Activated T-helper 2 cell treated with anti-CD3 and anti-CD28 coated beads, Interferon-gamma antibody, Interleukin-2, Interleukin-4, amounts not matched to agents 10 μg/mL and 5 μg/mL and 100 μg/mL, durations not matched to agents 14 hours and 24 hours and 36 hours (primary cell): ENCODE data around the gene DEFB129. TPM values are rescaled to one million over a fixed set of nuclear protein-coding genes. Genes with fewer than 3 reads are reported as not detected.

Source experiments
- DNase-seq: peaks from one replicate; pipeline ENCODE4 v3.0.0; 2021; ENCODE audit warnings: low spot score
- H3K27ac Mint-ChIP-seq: one replicate; pipeline ENCODE4 v1.8.0; 2021; ENCODE audit warnings: mixed read lengths
- H3K27me3 Mint-ChIP-seq: one replicate; pipeline ENCODE4 v1.8.0; 2021; ENCODE audit warnings: low read depth, mixed read lengths
- H3K36me3 Mint-ChIP-seq: one replicate; pipeline ENCODE4 v1.8.0; 2021; ENCODE audit warnings: low read depth, mixed read lengths
- H3K4me1 Mint-ChIP-seq: one replicate; pipeline ENCODE4 v1.8.0; 2021; ENCODE audit warnings: low read depth, mixed read lengths
- H3K4me3 Mint-ChIP-seq: one replicate; pipeline ENCODE4 v1.8.0; 2021; ENCODE audit warnings: low read depth, mild to moderate bottlenecking, moderate library complexity, mixed read lengths
- H3K9me3 Mint-ChIP-seq: one replicate; pipeline ENCODE4 v1.8.0; 2021; ENCODE audit warnings: mixed read lengths
- intact Hi-C: fragments of 100-400 bp; cut with micrococcal nuclease; formaldehyde crosslinking; loops from one replicate; pipeline ENCODE4 v1.15.1; 2023
- total RNA-seq: library from RNA; stranded (reverse); gene quantifications from 2 replicates; pipeline ENCODE4 v1.2.3, GENCODE V29; 2022

The DEFB129 gene
- total RNA-seq, 1 donor from 2014 or later, result not detected

DNA sequence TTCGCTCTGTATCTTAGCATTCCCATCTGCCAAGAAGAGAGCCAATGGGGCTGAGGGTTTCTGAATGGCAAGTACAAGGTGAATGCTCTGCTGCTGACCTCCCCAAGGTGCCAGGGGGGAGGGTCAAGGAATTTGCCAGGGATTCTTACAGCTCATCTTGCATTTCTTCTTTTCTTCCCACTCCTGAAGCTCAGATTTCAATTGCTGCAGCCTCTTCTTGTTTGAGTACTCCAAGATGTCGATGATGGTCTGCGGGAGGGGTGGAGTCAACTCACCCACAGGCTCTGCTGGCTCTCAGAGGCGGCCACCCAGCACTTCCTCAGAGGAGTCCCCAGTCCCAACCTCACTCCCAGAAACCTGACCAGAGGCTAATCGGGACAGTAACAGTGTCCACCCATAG lies 51.1 kb downstream of the DEFB129 start:
- Mint-ChIP-seq H3K4me1 (no peaks in the 10 kb centered on the region), H3K4me3 (no peak overlapping the region), H3K9me3 (no peaks in the 10 kb centered on the region), H3K36me3 (peaks cover 16% of the 10 kb centered on the region), H3K27ac (no peak overlapping the region), H3K27me3 (no peaks in the 10 kb centered on the region)
- intact Hi-C loops, result no loop called here
- DNase-seq, result no peak

DNA sequence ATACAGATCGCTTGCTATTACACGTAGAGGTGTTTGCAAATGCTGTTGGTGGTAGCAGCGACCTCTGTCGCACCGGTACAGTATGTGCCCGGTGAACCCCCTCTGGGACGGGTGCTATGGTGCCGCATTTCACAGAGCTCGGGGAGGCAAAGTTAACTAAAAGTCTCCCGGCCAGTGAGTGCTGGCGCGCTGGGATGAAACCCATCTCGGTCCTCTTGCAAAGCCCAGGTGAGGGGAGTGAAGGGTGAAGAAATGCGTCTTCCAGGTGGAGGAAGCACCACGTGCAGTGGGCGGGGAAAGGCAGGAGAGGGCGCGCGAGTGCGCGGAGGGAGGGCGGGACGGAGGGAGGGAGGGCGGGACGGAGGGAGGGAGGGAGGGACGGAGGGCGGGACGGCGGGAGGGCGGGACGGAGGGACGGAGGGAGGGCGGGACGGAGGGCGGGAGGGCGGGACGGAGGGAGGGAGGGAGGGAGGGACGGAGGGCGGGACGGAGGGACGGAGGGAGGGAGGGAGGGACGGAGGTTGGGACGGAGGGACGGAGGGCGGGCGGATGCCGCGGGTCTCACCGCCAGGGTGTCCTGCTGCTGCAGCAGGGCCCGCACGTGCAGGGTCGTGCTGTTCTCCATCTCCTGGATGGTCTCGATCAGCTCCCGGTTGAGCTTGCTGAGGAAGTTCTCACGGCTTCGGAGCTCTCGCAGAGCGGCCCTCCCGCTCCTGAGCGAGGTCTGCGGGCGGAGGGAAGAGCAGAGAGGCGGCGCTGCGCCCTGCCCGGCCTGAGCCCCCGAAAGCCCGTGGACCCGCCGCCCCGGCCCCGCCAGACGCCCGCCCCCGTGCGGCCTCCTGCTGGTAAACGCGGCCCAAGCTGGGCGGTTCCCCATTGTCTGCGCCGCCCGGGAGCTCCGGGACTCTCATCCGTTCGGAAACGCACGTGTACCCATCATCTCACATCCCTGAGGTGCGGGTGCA lies 51.8 kb downstream of the DEFB129 start:
- Mint-ChIP-seq H3K9me3 (no peaks in the 10 kb centered on the region), H3K27me3 (no peaks in the 10 kb centered on the region), H3K4me3 (no peak overlapping the region), H3K4me1 (no peaks in the 10 kb centered on the region), H3K36me3 (peaks cover 16% of the 10 kb centered on the region), H3K27ac (no peak overlapping the region)
- intact Hi-C loops, result no loop called here
- DNase-seq, result no peak

Other genes starting within 250 kb of the DEFB129 start
- not detected in 2 replicates for gene DEFB125, start 139.6 kb upstream of the DEFB129 start, total RNA-seq
- gene DEFB126, start 84.7 kb upstream of the DEFB129 start, total RNA-seq, result not detected in 2 replicates
- gene DEFB127, start 69.8 kb upstream of the DEFB129 start, total RNA-seq, result not detected in 2 replicates
- not detected in 2 replicates for gene DEFB128, start 37.5 kb upstream of the DEFB129 start, total RNA-seq
- not detected in 2 replicates for gene DEFB132, start 30.5 kb downstream of the DEFB129 start, total RNA-seq
- gene C20orf96, start 63.5 kb downstream of the DEFB129 start, total RNA-seq, result 7.6 and 9.5 TPM in 2 replicates
- 26.9 and 27.6 TPM in 2 replicates for gene ZCCHC3, start 70.3 kb downstream of the DEFB129 start, total RNA-seq
- gene SOX12, start 98.3 kb downstream of the DEFB129 start, total RNA-seq, result 14.4 and 15.0 TPM in 2 replicates
- 5.9 and 7.1 TPM in 2 replicates for gene NRSN2, start 119.9 kb downstream of the DEFB129 start, total RNA-seq
- 31.6 and 32.2 TPM in 2 replicates for gene TRIB3, start 153.5 kb downstream of the DEFB129 start, total RNA-seq
- gene RBCK1, start 181.0 kb downstream of the DEFB129 start, total RNA-seq, result 112 and 118 TPM in 2 replicates
- gene TBC1D20, start 235.3 kb downstream of the DEFB129 start, total RNA-seq, result 30.1 and 31.5 TPM in 2 replicates